NCI-H1105 (cell line): ENCODE measurements around the gene ABCC12.
A peak's percentile ranks its signal among the peaks of the same experiment; 100 is the strongest.

ENCODE experiments used
- DNase-seq: peaks from one replicate; lab custom pipeline; 2025; lab: John Stamatoyannopoulos, UW

ABCC12 gene

DNA sequence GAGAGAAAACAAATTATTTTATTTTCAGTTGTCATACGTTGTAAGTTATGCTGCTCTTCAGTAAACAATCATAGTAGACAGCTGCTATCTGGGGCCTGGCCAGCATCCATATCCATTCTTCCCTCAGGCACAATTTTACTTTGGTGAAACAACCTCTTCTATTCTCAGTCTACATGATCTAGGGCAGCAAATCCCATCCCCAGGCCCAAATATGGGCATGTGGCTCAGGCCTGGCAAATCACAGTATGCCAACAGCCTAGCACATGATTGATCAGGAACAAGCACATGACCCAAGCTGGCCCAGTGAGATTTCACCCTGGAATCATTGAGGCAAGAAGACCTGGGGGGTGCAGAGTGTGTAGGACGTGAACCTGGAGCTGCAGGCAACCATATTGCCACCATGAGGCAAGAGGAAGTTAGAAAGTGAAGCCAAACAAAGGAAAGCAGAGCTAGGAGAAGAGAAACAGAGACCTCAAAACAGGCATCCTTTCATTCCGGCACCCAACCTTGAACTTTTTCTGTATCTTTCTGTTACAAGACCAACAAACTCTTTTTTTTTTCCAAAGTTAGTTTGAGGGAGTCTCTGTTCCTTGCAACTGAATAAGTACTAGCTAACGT lies 10.3 kb upstream of the ABCC12 start:
- no peak for DNase-seq

- DNase-seq: peak; percentile 25
These were observed 9.3 kb upstream of the ABCC12 start for GRCh38 chr16:48164907-48165715.

DNA sequence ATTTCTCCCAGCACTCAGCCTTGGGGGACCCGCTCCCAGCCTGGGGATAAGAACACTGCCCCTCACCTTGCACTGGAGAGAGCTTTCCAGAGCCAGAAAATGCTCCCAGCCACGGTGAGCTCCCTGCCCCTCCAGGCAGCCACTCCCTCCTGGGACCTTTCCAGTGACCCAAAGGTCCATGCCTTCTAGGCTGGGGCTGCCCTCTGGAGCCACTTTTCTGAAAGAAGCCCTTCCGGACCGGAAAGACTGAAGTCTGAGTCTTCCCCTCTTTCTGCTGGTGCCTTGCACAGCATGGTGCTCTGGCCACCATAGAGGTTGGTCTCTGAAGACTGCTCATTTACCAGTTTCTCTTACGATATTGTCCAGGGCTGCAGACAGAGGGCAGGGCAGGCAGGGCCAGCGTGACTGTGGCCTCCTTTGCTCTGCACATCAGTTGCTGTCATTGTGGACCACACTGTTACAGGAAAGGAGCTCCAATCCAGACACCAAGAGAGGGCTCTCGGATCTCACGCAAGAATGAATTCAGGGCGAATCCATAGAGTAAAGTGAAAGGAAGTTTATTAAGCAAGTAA lies 7.1 kb upstream of the ABCC12 start:
- DNase-seq: no peak

DNA sequence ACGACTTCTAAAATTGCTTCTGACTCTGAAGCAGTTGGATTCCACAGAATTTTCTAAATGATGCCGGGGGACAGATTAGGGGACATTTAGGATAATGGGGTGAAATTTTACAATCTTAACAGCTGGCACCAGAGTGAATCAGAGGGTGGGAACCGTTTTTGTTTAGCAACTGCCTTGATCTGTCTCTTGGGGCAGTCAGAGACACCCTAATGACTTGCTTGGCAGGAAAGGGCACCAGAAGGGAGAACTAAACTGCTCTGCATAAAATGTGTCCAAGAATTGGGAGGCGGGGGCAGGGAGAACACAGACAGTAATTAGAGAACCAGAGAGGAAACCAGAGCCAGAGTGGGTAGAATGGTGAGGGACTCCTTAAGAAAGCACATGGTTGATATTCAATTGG lies 6.1 kb upstream of the ABCC12 start:
- DNase-seq: no peak

GRCh38 chr16:48160575-48160974 lies 4.8 kb upstream of the ABCC12 start:
- DNase-seq: no peak

GRCh38 chr16:48158296-48158695 lies 2.5 kb upstream of the ABCC12 start:
- no peak for DNase-seq

GRCh38 chr16:48157794-48158193 lies 2.0 kb upstream of the ABCC12 start:
- DNase-seq: no peak

GRCh38 chr16:48157302-48157701 lies 1.5 kb upstream of the ABCC12 start:
- DNase-seq: no peak

- DNase-seq: peak; percentile 71
These were observed 1.0 kb upstream of the ABCC12 start for GRCh38 chr16:48156790-48157209.

GRCh38 chr16:48153774-48154173 lies 2.0 kb downstream of the ABCC12 start:
- DNase-seq: no peak

DNA sequence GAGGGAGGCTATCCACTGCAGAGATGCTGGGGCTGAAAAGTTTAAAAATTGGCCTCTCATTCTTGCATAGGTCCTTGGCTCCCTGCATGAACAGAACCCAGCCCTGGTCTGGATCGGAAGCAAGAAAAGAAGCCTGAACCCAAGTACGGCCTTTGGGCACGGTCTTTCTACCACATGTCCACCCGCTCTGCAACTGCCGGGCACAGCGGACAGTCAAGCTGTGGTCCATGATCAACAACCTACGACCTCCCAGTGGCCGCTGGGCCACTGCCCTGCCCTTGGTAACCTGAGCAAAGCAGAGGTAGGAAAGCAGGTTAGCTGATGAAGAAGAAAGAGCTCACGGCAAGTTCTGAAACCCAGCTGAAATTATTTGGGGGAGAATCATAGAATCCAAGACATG lies 3.6 kb downstream of the ABCC12 start:
- DNase-seq: no peak

DNA sequence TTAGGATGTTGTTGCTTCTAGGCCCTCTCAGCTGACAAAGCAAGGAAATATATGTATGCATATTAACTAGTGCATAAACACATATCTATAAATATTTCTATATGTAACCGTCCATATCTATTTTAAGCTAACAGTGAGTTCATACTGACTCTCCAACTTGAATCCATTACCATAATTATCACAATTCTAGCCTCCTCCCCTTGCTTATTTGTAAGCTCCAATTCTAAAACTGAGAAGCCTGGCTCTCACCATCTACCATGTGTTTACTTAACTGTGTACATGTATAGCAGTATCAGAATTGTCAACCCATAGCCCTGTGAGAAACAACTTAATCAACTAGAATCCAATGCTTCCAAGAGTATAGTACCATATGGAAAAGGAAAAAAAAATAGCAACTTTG lies 5.1 kb downstream of the ABCC12 start:
- no peak for DNase-seq

DNA sequence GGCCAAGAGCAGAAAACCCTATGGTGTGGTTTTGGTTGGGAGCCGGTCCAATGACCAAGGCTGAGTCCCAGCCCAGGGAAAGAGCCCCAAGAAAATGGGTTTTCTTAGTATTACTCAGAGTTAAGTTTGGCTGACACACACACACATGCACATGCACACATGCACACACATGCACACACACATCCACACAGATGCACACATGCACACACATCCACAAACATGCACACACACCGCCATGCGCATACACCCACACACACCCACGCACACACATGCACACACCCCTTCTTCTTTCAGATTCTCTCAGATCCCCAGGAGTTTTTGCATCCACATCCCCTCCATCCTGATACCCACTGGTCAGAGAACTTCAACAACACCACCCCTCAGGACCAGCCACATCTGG lies 9.1 kb downstream of the ABCC12 start:
- no peak for DNase-seq

DNA sequence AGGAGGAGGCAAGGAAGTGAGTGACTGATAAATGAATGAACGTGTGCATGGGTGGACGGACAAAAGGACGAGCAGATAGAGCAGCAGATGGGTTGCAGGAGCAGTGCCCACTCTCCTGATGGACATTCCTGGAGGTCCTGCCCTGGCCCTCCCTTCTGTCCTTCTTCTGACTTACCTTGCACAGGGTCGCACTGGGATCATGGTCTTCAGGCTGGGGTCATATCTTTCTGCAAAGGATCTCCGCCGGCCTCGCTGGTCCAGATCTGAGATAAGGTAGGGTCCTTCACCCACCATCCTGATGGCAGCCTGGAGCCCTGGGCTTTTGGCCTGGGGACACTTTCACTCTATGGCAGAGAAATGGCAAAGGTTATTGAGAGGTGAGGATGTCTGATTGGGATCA lies 9.7 kb downstream of the ABCC12 start:
- DNase-seq: no peak

- DNase-seq: no peak
These were observed 11.9 kb downstream of the ABCC12 start for GRCh38 chr16:48143812-48144368.

DNA sequence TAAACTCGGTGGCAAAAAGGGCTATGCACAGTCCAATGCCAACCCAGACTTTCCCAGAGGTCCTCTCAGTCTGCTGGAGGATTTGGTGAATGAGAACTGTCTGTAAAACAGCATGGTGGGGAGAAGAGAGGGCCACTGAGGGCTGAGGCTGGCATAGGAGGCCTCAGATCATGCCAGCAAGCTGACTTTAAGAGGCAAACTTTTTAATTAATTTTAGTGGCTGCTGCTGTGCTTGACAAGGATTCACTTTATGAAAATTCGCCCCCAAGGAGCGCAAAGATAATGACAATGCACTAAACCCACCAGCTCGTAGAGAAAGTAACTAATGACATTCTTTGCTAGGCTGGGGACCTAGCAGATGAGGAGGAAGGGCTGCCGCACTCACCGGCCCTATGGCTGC lies 15.0 kb downstream of the ABCC12 start:
- DNase-seq: no peak

GRCh38 chr16:48139517-48139916 lies 16.3 kb downstream of the ABCC12 start:
- no peak for DNase-seq

- DNase-seq: no peak
These were observed 17.2 kb downstream of the ABCC12 start for GRCh38 chr16:48138543-48138942.

DNA sequence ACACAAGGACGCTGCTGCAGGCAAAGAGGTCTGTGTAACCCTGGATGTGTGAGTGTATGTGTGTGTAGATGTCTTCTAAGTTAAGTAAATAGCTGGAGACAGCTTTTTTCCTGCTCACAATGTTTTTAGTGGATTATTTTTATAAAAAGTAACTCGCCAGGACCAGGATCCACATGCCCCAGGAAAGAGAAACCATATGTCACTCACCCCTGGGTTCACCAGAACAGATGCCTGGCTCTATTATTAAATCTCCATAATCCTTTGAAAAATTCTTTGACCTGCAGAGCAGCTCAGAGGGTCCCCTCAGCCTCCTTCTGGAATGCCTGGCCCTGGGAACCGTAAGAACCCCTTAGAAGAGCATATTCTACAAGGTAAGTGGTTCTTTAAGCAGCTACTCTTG lies 18.0 kb downstream of the ABCC12 start:
- no peak for DNase-seq

DNA sequence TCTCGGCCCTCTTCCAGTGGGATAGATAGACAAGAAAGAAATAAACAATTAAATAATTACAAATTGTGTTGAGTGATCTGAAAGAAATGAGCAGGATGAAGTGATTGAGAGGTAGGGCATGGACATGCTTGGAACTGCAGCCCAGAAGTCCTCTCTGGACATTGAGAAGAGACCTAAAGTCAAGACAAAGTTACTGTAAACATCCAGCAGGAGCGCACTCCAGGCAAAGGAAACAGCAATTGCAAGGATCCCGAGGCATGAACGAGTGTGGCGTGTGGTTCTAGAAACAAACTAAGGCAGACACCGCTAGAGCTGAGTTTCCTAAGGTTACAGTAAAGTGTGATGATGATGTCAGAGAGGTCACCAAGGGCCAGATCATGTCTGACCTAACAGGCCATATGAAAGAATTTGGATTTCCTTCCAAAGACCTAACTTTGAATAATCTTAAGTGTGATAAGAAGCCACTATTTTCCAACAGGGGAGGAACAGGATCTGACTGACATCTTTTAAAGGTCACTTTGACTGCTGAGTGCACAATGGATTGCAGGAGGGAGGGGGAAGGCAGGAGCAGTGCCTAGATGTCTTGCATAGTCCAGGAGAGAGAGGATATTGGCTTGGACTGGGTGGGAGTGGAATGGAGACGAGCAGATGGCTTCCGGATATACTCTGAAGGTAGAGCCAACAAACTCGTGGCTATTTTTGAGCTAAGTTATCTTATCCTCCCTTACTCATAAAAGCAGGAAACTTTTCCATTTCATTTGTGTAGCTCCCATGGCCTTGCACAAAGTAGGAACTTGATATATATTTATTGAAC lies 19.0 kb downstream of the ABCC12 start:
- no peak for DNase-seq

DNA sequence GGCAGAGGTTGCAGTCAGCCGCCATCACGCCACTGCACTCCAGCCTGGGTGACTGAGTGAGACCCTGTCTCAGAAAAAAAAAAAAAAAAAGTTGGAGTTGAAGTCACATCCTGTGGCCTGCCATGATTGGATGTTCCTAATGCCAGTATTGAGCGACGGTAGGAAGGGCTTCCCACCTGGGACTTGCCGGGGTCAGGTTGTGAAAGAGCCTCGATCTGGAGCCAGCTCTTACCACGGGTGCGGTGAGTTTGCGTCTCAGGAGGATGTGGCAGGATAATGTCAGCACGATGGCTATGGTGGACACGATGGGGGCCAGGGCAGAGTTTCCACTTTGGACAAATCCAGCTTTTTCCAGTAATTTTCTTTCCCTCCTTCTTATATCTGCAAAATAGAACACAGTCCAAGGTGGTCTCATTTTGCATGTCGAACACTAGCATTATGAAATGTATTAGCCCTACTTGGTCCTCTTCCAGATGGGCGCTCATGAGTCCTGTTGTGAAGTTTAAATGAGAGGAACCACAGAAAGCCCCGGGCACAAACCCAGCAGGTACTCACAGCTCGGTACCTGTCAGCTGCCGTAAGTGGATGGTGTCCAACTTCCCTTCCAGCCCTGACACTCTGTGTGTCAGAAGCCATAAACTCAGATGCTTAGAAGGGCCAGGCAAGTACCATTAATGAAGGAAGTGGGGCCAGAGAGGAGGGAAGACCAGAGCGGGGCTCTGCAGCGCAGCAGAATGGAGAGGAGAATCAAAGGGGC lies 22.2 kb downstream of the ABCC12 start:
- no peak for DNase-seq

GRCh38 chr16:48132696-48133095 lies 23.1 kb downstream of the ABCC12 start:
- DNase-seq: no peak
